ENCODE results near the gene VEGFB. TPM values are rescaled to one million over a fixed set of nuclear protein-coding genes. Genes with fewer than 3 reads are reported as not detected.

Gene VEGFB
- total RNA-seq, 4 donors from 2014 or later = 21.7 to 66.8 (median 42.5) TPM

GRCh38 chr11:64260147-64260708 lies 25.8 kb downstream of the VEGFB start:
- Histone ChIP-seq H3K4me1 (peaks cover 0 to 34% (median 0%) of the 10 kb centered on the region in 4 donors), H3K27ac (no peak overlapping the region), H3K36me3 (peaks cover 0 to 96% (median 0%) of the 10 kb centered on the region in 3 donors), H3K4me3 (no peak overlapping the region), H3K9me3 (no peaks in the 10 kb centered on the region), H3K27me3 (no peaks in the 10 kb centered on the region)
- TF ChIP-seq, protein P1, sequence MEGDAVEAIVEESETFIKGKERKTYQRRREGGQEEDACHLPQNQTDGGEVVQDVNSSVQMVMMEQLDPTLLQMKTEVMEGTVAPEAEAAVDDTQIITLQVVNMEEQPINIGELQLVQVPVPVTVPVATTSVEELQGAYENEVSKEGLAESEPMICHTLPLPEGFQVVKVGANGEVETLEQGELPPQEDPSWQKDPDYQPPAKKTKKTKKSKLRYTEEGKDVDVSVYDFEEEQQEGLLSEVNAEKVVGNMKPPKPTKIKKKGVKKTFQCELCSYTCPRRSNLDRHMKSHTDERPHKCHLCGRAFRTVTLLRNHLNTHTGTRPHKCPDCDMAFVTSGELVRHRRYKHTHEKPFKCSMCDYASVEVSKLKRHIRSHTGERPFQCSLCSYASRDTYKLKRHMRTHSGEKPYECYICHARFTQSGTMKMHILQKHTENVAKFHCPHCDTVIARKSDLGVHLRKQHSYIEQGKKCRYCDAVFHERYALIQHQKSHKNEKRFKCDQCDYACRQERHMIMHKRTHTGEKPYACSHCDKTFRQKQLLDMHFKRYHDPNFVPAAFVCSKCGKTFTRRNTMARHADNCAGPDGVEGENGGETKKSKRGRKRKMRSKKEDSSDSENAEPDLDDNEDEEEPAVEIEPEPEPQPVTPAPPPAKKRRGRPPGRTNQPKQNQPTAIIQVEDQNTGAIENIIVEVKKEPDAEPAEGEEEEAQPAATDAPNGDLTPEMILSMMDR (IDR thresholded peaks at IDR 0.05) = no peak
- TF ChIP-seq POLR2A (IDR thresholded peaks at IDR 0.05) = no peak
- DNase-seq = no peak

DNA sequence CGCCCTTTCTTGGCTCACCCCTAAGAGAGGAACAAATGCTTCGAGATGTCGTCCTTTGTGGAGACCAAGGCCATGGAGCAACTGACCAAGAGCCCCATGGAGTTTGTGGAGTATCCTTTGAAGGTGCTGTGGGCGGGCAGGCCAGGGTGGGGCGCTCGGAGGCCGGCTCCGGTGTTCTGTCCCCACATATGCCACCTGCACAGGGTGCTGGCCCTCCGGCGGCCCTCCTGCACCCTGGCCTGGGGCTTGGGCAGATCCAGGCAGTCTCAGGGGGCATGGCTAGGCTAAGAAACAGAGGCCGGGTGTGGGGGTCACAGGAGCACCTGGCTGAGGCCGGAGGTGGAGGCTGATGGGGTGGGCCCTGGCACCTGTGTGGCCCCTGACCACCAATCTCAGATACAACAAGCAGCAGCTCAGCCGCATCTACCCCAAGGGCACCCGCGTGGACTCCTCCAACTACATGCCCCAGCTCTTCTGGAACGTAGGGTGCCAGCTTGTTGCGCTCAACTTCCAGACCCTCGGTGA lies 27.2 kb downstream of the VEGFB start:
- no peak overlapping the region for H3K4me3 ChIP-seq
- peaks cover 0 to 34% (median 0%) of the 10 kb centered on the region in 4 donors for H3K4me1 ChIP-seq
- no peak for DNase-seq
- H3K36me3 ChIP-seq = peaks cover 0 to 96% (median 0%) of the 10 kb centered on the region in 3 donors
- H3K27me3 ChIP-seq = no peaks in the 10 kb centered on the region
- no peak overlapping the region for H3K27ac ChIP-seq
- no peaks in the 10 kb centered on the region for H3K9me3 ChIP-seq
- TF ChIP-seq, protein P1 (IDR thresholded peaks at IDR 0.05) = no peak
- TF ChIP-seq POLR2A (IDR thresholded peaks at IDR 0.05) = no peak

DNA sequence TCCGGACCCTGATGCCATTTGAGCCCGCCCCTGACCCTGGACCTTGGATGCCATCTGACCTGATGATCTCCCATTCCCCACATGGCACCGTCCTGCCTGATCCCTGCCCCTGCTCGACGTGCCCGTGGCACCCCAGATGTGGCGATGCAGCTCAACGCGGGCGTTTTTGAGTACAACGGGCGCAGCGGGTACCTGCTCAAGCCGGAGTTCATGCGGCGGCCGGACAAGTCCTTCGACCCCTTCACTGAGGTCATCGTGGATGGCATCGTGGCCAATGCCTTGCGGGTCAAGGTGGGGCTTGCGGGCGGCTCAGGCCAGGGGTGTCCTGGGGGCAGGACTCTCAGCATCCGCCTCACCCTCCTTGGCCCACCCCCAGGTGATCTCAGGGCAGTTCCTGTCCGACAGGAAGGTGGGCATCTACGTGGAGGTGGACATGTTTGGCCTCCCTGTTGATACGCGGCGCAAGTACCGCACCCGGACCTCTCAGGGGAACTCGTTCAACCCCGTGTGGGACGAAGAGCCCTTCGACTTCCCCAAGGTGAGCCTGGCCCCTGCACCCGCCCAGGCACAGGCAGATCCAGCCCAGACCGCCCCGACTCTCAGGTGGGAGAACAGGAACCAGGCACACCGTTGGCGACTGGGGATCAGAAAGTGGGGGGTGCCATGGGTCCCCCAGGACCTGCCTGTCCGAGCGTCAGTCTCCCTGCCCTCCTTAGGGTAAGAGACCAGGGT lies 28.1 kb downstream of the VEGFB start:
- TF ChIP-seq, protein P1 (IDR thresholded peaks at IDR 0.05) = no peak
- no peak for TF ChIP-seq POLR2A (IDR thresholded peaks at IDR 0.05)
- H3K4me1 ChIP-seq = peaks cover 0 to 40% (median 0%) of the 10 kb centered on the region in 4 donors
- H3K27me3 ChIP-seq = no peaks in the 10 kb centered on the region
- H3K9me3 ChIP-seq = no peaks in the 10 kb centered on the region
- DNase-seq = no peak
- no peak overlapping the region for H3K4me3 ChIP-seq
- H3K36me3 ChIP-seq = peaks cover 0 to 95% (median 0%) of the 10 kb centered on the region in 3 donors
- no peak overlapping the region for H3K27ac ChIP-seq

GRCh38 chr11:64263021-64263946 lies 28.9 kb downstream of the VEGFB start:
- Histone ChIP-seq H3K27me3 (no peaks in the 10 kb centered on the region), H3K27ac (no peak overlapping the region), H3K4me3 (no peak overlapping the region), H3K36me3 (peaks cover 0 to 87% (median 0%) of the 10 kb centered on the region in 3 donors), H3K4me1 (peaks cover under 1 to 49% (median 5%) of the 10 kb centered on the region in 4 donors), H3K9me3 (no peaks in the 10 kb centered on the region)
- no peak for DNase-seq
- TF ChIP-seq, protein P1 (IDR thresholded peaks at IDR 0.05) = no peak
- no peak for TF ChIP-seq POLR2A (IDR thresholded peaks at IDR 0.05)

DNA sequence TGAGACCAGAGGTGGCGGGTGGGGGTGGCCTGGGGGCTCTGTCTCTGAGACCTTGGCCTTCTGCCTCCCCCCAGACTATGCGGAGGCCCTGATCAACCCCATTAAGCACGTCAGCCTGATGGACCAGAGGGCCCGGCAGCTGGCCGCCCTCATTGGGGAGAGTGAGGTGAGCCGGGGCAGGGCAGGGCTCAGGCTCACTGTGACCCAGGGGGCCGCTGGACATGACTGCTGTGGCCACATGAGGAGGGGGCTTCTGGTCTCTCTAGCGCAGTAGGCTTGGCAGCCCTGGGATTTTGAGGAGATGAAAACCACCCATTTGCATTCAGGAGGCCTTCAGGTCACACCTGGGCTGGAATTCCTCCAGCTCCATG lies 29.5 kb downstream of the VEGFB start:
- DNase-seq = no peak
- Histone ChIP-seq H3K27me3 (no peaks in the 10 kb centered on the region), H3K9me3 (no peaks in the 10 kb centered on the region), H3K27ac (no peak overlapping the region), H3K4me1 (peaks cover 7 to 55% (median 10%) of the 10 kb centered on the region in 4 donors), H3K4me3 (no peak overlapping the region), H3K36me3 (peaks cover 0 to 80% (median 0%) of the 10 kb centered on the region in 3 donors)
- TF ChIP-seq POLR2A (IDR thresholded peaks at IDR 0.05) = no peak
- TF ChIP-seq, protein P1 (IDR thresholded peaks at IDR 0.05) = no peak

Data from Peyer's patch (tissue), 4 donors.